ENCODE data around the gene RNF213.
A peak's percentile ranks its signal among the peaks of the same experiment; 100 is the strongest.

The RNF213 gene
- total RNA-seq: 1,098 to 1,718 reads per million in 2 donors

DNA sequence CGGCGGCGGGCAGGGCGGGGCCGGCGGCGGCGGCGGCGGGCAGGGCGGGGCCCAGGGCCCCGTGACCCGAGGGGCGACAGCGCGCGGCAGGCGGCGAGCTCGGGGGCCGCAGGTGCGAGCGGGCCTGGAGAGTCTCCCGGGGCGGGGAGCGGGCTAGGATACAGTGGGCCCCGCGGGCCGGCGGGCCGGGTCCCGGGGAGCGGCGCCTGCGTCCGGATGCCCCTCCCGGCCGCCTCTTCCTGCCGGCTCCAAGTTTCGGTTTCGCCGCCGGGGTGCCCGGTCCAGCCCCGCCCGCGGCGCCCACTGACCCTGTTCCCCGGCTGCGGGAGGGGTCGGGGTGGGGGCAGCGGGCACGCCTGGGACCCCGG lies at the start of gene RNF213:
TSS of gene RNF213 (plus strand) at position 62 of the 368 bp plus-strand sequence. CDS start 2,830 bp downstream, outside the sequence.
- DNase-seq: peak in 4 of 5 experiments; percentile 42 to 80 (median 54)

DNA sequence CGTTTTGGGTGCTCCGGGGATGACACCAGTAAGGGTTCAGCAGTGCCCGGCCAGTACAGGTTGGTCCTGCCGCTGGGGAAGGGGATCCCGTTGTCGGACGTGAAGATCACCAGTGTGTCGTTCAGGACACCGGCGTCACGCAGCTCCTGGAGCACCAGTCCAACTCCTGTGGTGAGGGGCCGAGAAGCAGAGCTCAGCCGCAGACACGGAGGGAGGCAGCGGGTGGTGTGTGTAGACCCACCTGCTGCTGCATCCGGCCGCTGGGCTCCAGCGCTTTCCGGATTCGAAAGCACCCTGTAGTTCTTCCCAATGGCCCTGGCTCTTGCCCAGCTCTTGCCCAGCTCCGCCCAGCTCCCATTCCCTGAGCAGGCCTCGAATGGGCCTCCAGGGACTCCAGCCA lies 48.5 kb upstream of the RNF213 start:
- no peak for DNase-seq

DNA sequence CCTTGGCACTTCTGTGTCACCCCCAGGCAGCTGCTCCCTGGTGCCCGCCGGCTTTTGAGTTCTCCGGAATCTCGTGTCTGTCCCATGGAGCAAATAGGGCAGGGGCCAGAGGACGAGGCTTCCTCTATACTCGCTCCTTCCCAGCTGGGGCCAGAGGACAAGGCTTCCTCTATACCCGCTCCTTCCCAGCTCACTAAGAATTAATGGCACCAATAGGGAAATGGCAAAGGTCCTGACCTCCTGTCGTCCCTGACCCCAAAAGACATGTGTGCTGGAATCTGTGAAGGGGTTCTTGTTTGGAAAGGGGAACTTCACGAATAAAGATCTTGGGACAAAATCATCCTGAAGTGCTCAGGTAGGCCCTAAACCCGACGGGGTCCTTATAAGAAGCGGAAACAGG lies 48.1 kb upstream of the RNF213 start:
- DNase-seq: no peak

DNA sequence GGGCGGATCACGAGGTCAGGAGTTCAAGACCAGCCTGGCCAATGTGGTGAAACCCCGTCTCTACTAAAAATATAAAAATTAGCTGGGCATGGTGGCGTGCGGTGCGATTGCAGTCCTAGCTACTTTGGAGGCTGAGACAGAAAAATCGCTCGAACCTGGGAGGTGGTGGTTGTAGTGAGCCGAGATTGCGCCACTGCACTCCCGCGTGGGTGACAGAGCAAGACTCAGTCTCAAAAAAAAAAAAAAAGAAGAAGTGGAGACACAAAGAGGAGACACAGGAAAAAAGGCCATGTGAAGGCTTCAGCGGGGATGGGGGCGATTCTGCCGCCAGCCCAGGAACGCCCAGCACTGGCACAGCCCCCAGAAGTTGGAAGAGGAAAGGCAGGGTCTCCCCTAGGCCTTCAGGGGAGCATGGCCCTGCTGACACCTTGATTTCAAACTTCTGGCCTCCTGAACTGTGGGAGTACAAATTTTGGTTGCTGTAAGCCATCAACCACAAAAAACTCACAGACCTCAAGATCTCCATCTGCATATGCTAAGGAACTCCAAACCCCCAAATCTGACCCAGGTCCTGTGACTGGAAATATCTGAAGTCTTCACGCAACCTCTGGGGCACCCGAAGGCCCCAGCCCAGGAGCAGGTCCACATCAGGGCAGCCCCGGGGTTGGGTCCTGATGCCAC lies 47.5 kb upstream of the RNF213 start:
- peak in 1 of 5 experiments; percentile 19 for DNase-seq

DNA sequence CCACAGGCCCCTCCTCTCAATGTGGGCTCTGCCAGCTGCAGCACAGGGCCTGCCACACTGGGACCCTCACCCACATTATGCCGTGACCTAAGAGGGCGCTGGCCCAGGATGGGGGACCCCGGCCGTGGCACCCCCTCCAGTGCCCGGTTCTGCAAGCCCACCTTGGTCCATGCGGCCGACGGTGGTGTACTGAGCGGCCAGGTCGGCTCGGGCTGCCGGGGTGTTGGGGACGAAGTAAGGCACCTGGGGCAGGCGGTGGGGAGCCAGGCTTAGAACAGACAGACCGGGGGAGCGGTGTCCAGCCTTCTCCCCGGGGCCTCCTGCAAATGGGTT lies 47.0 kb upstream of the RNF213 start:
- DNase-seq: no peak

DNA sequence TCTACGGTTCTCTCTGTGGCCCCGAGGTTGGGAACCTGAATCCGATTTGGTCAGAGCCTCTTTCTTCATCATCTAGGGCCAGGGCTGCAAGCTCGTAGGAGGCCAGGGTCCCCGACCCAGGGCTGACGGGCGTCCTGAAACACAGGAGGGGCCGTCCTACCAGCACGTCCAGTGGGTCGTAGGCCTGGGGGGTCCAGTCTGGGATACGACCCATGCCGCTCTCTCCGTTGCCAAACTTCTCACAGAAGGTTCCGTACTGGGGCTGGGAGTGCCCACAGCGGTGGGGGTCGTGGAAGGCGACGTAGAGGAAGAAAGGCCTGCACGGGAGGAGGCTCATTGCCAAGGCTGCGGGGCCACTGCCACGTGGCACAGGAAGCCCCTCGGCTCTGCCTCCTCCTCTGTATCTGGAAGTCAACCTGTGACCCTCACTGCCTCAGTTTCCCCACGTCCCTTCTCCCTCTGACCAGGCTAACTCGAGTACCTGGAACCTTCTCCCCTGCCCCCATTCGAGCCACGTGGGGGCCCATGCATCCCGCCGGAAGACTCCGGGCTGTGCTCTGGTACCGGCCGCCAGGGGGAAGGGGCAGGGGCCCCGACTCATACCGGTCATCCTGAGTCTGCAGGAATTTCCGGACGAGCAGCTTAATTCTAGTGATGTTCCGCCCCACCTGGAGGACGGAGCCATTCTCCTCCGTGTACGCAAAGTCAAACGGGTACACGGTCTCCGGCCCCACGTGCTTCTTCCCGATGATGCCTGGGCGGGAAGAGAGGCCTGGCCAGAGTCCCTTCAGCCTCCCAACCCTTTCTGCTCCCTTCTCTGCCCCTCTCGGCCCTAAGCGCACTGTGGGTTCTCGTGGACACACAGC lies 46.4 kb upstream of the RNF213 start:
- no peak for DNase-seq

DNA sequence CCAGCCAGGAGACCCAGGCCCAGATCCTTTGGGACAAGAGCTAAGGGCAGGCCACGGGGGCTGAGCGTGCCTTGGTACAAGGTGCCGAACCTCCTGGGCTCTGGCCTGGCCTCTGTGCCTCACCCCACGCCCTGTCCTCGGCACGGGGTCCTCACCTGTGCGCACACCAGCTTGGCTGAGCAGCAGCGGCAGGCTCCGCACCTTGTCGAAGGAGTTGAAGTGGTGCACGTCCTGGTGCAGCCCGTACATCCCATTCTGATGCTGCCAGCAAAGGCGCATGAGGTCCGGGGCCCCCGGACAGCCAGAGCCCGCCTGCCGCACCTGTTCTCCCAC lies 45.8 kb upstream of the RNF213 start:
- no peak for DNase-seq

DNA sequence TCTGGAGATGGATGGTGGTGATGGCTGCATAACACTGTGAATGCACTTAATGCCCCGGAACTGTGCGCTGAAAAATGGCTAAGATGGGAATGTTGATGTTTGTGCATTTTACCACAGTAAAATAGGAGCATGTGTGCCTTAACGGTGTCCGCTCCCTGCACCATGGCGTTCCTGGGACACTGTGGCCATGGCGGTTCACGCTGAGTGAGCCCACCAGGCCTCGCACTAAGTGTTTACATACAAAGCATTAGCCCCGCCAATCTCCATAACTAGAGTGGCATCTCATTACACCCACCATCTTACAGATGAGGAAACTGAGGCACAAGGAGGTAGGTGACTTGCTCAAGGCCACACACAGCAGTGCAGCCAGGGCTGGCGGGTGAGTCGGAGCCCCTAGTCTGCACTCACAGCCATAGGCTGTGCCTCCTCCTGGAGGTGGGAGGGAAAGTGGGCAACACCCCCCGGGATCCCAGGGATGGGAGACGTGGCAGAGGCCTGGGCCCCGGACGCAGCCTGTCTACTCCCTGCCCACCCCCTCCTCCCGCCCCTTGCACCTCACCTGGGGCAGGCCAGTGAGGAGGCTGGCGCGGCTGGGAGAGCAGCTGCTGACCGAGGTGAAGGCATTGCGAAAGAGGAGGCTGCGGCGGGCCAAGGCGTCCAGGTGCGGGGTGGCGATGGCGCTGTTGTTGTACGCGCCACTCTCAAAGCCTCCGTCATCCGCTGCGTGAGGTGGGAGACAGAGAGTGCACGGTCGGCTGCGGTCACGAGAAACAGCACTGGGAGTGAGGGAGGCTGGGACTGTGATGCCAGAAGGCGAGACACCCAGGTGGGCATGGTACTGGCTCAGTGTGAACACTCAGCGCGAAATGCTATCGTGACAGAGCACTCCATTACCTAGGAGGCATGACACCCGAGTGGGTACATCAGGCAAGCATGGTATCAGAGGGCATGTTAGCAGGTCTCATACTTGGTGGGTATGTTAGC lies 43.9 kb upstream of the RNF213 start:
- no peak for DNase-seq

DNA sequence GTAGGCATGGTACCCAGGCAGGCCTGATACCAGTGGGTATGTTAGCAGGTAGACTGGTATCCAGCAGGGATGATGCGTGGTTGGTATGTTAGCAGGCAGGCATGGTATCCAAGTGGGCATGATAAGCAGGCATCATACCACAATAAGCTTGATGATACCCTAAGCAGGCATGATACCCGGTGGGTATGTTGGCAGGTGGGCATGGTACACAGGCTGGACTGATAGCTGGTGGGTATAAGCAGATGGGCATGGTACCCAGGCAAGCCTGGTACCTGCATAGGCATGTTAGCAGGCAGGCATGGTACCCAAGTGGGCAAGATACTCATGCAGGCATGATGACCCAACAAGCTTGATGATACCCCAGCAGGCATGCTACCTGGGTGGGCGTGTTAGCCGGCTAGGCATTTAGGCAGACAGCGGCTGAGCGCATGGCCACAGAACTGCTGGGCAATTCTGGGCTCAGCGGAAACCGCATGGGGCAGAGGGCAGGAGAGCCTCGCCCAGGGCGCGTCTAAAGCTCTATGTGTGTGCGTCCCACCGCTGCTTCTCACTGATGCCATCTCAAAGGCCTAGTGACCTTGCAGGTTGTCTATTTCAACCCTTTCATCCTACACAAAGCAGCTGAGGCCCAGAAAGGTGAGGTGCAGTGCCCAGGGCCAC lies 42.8 kb upstream of the RNF213 start:
- DNase-seq: no peak

DNA sequence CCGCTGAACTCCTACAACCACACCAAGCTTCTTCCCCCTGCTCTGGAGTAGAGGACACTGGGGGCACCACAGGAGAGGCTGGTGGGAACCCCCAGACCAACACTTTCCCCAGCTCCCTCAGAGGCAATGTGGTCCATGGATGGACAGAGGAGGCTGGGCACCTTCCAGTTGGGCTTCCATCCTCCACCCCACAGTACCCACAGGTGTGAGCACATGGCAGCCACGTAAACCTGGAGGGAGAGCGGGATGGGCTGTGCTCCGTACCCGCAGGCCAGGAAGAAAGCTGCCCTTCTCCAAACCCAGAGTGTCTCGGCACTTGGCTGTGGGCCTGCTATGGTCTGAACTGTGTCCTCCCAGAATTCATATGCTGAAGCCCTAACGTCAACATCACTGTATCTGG lies 42.3 kb upstream of the RNF213 start:
- DNase-seq: no peak

DNA sequence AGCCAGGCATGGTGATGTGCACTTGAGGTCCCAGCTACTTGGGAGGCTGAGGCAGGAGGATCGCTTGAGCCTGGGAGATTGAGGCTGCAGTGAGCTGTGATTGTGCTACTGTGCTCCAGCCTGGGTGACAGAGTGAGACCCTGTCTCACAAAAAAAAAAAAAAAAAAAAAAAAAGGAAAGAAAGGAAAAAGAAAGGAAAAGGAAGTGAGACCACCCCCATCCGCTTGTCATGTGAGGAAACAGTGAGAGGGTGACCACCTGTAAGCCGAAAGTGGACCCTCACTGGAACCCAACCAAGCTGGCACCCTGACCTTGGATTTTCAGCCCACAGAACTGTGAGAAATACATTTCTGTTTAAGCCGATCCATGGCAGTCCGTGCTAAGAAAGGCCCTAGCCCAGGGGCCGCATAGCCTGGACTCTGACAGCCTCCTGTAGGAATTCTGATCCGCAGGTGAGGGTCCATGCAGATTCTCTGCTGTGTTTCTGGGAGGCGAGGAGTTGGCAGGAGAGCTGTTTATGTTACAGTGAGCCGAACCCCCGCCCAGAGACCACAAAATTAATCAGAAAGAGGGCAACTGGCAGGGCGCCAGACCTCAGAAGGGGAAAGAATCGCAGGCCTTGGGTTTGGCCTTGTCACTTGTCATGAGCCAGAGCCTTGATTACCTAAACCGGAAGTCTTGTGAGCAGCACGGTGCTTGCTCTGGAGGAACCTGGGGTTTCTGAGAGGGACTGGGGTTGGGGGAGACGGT lies 41.5 kb upstream of the RNF213 start:
- peak; percentile 66 to 97 (median 92) for DNase-seq

DNA sequence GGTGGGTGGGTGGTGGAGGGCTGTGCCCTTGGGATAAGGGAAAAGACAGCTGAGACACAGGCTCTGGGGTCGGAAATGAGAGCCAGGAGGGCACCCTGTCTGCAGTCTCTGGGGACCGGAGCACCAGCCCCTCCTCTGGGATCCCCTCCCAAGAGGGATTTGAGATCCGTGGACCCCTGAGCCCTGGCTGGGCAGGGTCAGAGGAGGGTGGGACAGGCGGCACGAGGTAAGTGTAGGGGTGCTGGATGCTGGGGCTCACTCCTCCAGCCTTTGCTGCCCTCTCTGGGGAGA lies 40.9 kb upstream of the RNF213 start:
- no peak for DNase-seq

DNA sequence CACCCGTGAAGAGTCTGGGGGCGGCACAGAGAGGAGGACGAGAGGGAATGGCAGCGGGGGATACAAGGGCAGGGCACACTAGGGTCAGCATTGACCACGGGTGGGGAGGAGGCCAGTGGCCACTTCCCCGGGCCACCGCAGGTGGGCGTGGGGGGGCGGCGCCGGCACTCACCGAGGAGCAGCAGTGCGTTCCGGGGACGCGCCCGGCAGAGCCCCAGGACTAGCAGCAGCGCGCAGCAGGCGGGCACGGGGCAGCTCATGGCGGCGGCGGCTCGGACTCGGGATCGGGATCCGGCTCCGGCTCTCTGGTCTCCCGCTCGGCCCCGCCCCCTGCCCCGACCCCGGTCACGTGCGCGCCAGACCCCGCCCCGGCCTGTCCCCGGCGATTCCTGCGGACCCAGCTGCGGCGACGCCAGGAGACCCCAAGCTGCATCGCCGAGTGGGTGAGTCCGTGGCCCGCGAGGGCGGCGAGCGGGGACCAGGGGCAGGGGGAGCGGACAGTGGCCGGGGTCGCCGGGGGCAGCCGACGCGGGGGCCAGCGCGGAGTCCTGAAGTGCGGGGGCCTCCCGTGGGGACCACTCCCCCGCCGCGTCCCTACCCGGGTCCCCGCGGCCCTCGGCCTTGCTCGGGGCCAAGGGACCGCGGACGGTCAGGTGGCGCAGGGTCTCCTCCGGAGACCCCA lies 40.5 kb upstream of the RNF213 start, which contains the start of the genes SGSH and SLC26A11:
TSS of gene SGSH (minus strand) at position 280 of the 682 bp plus-strand sequence. CDS start at position 260, 20 bp downstream.
TSS of gene SLC26A11 (plus strand) at position 374 of the 682 bp plus-strand sequence. CDS start 1,134 bp downstream, outside the sequence.
- DNase-seq: peak; percentile 19 to 73 (median 54)

DNA sequence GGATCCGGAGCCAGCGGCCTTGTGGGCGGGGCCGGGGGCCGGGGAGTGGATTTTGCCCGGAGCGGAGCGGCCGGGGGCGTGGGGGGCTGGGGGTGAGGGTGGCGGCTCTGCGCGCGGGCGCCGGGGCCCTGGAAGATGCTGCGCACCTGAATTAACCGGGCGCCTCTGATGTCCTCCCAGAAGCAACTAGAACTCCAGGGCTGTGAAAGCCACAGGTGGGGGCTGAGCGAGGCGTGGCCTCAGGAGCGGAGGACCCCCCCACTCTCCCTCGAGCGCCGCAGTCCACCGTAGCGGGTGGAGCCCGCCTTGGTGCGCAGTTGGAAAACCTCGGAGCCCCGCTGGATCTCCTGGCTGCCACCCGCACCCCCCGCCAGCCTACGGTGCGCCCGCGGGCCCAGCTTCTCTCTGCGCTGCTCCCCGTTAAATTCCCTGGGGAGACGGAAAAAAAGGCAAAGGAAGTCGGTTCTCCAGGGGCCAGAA lies 39.9 kb upstream of the RNF213 start:
- DNase-seq: peak in 1 of 5 experiments; percentile 19

DNA sequence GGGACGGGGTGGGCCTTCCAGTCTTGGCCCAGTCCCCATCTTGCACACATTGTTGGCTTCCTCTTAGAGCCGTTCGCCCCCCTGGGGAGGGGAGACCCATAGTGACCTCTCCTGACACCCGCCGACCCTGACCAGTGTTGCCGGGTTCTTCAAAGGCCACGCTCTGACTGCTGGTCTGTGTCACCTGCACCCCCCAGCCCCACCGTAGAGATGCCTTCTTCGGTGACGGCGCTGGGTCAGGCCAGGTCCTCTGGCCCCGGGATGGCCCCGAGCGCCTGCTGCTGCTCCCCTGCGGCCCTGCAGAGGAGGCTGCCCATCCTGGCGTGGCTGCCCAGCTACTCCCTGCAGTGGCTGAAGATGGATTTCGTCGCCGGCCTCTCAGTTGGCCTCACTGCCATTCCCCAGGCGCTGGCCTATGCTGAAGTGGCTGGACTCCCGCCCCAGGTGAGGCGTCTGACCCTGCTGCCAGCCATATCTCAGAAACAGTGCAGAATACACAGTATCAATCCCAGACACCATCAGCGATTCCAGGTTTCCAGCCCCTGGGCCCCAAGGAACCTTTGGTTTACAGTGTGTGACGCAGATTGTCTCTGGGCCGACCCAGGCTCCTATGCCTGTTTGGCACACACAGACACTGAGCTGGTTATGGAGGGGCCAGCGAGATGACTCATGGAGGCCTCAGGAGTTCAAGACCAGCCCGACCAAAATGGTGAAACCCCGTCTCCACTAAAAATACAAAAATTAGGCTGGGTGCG lies 39.1 kb upstream of the RNF213 start:
- no peak for DNase-seq

DNA sequence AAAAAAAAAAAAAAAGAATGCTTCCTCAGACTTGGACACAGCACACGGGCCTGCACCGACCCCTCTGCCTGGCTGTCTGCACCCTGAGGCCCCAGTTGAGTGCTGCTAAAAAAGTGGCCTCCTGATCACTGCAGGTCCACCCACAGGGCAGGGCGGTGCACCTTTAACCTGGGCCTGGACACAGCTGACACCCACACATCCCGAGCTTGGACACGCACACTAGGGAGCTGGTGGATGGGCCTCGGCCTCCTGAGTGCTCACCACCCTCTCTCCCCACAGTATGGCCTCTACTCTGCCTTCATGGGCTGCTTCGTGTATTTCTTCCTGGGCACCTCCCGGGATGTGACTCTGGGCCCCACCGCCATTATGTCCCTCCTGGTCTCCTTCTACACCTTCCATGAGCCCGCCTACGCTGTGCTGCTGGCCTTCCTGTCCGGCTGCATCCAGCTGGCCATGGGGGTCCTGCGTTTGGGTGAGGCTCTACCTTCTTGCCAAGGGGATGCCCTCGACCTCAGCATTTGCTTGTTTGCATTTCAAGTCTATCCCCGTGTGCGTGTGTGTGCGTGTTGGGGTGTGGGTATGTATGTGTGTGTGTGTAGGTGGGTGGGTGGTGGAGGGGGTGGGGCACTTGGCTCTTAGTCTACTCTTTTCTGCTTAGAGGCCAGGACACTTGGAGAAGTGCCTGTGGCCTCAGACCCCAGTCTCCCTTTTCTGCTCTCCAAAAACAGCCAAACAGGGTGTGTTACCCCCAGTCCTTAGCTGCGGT lies 38.1 kb upstream of the RNF213 start:
- no peak for DNase-seq

DNA sequence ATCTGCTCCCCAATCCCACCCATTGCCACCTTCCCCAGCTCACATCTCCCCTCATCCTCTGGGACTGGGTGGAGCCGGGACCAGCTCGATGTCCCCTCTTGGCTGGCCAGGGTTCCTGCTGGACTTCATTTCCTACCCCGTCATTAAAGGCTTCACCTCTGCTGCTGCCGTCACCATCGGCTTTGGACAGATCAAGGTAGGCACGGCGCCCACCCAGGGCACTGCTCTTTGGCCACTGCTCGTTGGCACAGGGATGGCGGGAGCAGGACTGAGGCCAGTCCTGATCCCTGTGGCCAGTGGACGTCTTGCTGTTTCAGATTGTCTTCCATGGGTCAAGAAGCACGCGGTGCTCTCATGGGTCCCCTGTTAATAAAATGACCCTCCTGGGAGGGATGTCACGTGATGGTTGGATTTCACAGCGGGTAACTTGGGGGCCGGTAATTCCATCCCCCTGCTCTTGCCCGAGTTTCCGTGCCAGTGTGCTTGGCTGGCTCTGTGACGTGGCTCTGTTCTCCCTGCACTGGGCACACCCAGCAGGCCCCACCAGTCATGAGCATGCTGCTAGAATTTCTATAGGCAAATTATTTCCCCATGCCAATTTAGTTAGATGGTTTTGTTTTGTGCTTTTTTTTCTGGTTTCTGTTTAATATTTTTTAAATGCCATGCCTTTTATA lies 37.4 kb upstream of the RNF213 start:
- DNase-seq: no peak

DNA sequence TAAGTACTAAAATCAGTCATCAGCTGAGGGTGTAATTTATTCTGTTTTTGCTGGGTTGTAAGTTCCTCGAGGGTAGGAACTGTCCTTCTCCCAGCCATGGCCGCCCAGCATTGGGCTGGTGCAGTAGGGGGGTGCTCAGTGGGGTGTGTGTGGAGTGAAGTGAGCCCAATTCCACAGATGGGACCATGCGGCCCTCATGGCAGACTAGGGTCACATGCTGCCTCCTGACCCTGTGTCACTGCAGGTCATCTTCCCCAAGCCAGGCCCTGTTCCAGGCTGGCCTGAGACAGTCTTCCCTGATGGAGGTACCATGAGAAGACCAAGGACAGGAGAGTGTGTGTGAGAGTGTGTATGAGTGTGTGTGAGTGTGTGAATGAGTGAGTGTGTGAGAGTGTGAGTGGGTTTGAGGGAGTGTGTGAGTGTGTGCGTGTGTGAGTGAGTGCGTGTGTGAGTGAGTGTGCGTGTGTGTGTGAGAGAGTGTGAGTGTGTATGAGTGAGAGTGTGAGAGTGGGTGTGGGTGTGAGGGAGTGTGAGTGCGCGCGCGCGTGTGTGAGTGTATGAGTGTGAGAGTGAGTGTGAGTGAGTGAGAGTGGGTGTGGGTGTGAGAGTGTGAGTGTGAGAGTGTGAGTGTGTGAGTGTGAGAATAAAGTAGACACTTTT lies 36.7 kb upstream of the RNF213 start:
- no peak for DNase-seq

Measured in T-helper 2 cell (primary cell).